Activated CD8-positive, alpha-beta memory T cell treated with anti-CD3 and anti-CD28 coated beads, Interleukin-2, amount 50 U/mL, for 24 hours (primary cell): Measurements from ENCODE around the gene PFKFB2.
A peak's percentile ranks its signal among the peaks of the same experiment; 100 is the strongest.

Experiments used
- DNase-seq: peaks from one replicate; pipeline ENCODE4 v3.0.0-alpha.2; 2020; ENCODE audit errors: extremely low read depth

PFKFB2 gene

DNA sequence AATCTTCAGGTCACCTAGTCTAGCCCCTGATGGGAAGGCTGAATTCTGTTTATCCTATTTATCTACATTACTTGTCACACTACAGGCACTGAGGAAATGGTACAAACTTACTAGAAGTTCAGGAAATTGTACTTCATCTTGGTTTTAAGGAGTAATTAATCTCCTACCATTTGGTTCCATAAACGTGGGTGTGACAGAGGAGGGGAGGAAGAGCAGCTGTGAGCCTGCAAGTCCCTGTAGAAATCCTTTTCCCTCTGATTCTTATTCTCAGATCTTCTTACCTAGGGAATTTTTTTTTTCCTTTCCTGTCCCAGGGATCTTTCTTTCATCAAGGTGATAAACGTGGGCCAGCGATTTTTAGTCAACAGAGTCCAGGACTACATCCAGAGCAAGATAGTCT lies 14.1 kb downstream of the PFKFB2 start:
- DNase-seq: no peak

- no peak for DNase-seq
Observed at GRCh38 chr1:207067665-207068064, 14.6 kb downstream of the PFKFB2 start.

GRCh38 chr1:207069061-207069460 lies 16.0 kb downstream of the PFKFB2 start:
- DNase-seq: no peak

- DNase-seq: no peak
Observed at GRCh38 chr1:207069858-207070506, 16.9 kb downstream of the PFKFB2 start.

GRCh38 chr1:207070811-207071210 lies 17.7 kb downstream of the PFKFB2 start:
- DNase-seq: no peak

DNA sequence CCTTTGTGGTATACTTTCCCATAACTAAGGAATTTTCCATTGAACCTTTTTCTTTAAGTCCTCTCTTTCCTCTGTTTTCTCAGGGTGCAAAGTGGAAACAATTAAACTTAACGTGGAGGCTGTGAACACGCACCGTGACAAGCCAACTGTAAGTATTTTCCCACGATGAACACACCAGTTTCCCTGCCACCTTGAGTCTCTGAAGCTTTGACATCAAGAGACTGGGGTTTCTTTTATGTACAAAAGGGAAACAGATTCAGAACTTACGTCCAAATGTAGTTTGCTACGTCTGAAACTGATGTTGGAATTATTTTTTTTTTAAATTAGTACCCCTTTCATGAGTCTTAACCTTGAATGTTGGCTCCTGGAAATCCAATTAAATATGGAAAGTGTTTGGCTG lies 18.4 kb downstream of the PFKFB2 start:
- no peak for DNase-seq

DNA sequence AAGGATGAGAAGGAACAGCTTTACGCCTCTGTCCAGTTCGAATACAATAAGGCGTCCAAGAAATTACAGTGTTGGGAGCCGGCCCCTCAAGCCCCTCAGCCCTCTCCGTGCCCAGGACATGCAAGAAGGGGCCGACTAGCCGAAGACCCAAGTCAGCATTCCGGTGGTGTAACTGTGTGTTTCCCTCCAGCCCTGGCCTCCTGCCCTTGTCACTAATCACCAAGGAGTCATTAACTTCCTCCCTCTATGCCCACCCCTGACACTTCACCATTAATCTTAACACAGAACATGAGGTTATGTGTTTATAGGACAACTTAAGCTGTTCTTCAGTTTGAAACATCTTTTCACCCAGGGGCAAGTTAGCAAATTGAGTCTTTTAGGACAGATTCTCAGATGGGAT lies 19.2 kb downstream of the PFKFB2 start:
- no peak for DNase-seq

- no peak for DNase-seq
Observed at GRCh38 chr1:207073906-207074820, 21.1 kb downstream of the PFKFB2 start.

DNA sequence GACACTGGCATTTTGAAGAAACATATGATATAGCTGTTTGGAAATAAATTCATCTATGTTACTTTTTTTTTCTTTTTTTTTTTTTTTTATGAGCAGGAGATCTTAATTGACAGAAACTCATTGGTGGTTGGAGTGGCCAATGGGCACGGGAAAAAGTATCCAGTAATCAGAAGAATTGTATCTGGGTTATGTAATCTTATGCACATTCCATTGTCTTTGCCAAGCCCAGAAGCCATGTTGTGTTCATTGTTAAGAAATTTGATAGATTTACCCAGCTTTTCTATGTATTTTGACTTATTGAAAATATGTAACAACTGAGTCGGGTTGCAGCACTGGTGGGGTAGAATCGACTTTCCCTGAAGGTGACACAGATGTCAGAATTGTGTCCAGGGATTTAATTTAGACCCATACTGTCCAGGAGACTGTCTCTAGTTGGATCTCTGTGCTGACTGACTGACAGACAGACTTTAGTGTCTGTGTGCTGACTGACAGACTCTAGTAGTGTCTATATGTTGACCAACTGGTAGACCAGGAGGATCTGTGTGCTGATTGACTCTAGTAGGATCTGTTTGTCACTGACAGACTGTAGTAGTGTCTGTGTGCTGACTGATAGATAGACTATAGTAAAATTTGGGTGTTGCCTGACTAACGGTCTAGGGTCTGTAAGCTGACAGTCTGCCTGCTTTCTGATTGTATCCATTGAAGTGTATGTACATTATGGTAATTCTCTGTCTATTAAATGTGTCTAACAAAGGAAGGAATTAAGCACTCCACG lies 23.3 kb downstream of the PFKFB2 start:
- DNase-seq: no peak

- DNase-seq: no peak
Observed at GRCh38 chr1:207077012-207077411, 23.9 kb downstream of the PFKFB2 start.

DNA sequence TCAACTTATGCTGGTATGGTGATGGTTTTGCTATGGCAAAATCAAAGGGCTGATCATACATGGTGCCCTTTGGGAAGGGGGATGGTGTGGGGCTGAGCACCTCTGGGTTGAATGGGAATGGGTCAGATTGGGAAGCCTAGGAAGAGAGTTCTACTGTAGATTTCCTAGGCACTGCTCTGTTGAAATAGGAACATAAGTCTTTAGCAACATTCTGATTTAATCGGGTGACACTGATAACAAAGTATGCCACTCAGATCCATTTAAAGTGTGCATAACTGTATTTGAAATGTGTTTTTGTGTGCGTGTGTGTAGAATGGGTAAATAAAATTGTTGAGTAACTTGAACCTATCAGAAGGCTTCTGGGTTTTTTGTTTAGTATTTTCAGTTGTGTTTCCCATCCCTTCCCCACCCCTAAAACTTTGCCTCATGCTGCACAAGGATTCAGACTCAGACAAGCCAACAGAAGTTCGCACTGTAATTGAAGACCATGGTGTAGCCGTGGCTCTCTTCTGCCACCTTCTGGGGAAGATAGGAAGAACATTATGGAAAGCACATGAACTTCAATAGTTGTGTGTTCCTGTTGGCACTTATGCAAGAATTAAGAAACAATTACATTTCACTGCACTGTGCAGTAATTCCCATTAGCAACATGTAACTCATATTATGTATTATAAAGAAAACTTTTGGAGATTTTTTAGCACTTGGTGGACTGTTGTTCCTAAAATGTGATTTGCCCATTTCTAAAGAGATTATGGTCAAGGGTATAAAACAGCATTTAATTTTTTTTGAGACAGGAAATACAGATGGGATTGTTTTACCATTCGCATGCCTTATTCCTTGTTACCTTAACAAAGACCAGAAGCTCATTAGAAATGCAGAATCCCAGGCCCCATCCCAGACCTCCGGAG lies 24.6 kb downstream of the PFKFB2 start:
- peak; percentile 26 for DNase-seq

DNA sequence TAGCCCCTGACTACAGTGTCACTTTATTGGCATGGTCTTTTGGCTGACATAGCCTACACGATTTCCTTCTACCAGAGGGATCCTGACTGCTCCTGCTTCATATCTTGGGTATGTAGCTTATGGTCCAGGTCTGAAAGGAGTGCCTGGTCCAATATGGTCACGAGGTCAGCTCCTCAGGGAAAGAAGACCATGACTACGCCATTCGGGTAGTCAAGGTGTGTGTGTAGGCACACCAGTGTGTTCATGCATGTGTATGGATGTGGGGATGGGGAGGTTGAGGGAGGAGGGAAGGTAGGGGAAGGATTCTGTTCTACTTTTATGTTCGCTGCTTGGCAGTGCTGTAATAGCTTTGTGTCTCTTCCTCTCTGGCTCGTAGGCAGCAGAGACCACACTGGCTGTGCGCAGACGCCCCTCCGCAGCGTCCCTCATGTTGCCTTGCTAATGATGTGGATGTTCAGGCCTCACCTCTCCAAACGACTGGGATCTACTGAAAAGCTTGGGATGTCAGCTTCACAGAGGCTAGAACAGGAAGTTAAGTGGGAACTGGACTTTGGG lies 25.6 kb downstream of the PFKFB2 start:
- DNase-seq: no peak

DNA sequence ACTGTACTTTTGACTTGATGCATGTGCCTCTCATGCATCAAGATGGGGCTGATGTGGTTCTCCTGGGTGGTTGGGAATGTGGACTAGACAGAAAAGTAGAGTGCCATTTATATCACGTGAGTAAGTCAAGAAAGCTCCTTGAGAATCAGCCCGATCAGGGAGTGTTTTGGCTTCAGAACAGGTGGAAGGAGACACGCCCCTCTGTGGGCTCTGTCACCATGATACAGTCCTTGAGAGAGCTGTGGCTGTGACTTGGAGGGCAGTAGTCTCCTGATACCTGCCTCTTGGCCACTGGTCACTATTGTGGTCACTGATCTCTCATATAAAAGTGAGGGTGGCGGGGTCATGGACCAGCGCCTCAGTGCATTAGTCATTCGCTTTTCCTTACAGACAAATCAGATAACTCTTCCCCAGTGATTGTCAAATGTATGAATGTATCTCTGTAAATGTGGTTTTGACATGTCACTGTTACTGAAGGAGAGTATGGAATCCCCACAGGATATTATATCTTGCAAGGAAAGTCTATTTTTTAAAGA lies 26.7 kb downstream of the PFKFB2 start:
- DNase-seq: no peak

DNA sequence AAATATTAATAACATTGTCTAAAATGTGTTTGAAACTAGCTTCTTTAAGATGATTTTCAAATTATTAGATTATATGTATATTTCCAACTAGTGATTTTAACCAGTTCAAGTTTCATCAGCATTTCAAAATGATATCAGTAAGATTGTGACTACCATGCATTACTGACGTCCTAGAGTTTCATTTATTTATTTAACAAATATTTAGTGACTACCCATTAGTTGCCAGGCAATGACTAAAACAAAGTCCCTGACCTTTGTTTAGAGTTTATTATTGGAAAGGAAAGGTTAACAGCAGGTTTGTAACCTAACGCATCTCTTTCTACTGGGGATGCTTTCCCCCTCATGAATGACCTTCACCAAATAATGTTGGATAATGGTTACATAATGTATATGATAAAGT lies 28.0 kb downstream of the PFKFB2 start:
- no peak for DNase-seq

- no peak for DNase-seq
Observed at GRCh38 chr1:207081806-207082205, 28.7 kb downstream of the PFKFB2 start.

- no peak for DNase-seq
Observed at GRCh38 chr1:207084232-207084631, 31.2 kb downstream of the PFKFB2 start.

DNA sequence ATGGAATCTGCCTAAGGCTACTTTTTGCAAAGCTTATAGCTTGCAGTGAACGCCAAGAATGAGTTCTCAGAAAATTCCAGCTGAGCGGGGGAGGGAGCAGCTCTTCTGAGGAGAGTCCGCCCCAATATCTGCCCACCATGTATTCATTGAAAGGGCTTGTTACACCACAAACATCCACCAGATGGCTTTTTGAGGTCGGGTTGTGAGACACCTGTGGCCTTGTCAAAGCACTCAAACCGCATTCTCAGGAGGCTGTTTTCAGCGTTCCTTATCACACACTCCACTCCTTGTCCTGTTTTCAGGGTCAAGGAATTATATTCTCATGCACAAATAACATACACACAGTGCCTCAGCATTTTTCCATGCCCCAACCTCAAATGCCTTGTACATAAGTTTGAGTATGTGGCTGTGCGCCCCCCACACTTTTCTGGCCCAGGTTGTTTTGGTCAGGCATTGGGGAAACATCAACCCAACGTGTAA lies 31.7 kb downstream of the PFKFB2 start:
- DNase-seq: no peak

DNA sequence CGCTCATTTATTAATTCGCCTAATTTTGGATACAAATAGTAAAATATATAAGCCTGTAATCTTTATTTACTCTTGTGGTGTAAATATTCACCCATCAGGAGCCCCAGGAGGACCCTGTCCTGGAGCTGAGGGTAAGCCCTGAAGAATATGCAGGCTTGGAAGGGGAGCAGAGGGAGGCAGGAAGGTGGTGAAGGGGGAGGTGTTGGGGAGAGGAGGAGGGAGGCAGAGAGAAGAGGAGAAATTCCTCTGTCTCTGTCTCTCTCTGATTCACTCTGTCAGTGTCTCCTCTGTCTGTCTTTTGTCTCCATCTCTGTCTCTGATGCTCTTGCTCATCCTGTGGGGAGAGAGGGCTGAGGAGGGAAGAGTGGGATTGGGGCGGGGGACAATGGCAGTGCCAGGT lies 32.8 kb downstream of the PFKFB2 start:
- no peak for DNase-seq

DNA sequence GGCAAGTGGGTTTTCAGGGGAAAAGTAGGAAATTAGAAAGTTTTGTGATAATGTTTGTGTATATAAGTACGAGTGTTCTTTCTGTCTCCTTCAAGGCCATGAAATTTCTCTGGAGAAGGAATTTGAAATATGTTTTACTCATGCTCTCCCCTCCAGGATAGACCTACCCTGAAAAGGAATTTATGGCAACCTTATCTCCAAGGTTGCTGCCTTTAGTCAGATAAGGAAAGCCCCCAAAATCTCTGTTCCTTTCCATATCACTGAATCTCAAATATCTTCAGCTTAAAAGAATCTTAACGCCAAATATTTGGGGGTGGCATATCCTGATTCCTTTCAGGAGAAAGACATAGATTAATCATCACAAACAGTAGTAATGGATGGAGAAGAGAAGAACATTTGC lies 35.1 kb downstream of the PFKFB2 start:
- no peak for DNase-seq

GRCh38 chr1:207088701-207089626 lies 35.9 kb downstream of the PFKFB2 start, which contains the start of gene C4BPB:
Gene C4BPB, plus strand, starts transcription at chr1:207088860. Its CDS starts 672 bp downstream, at chr1:207089532.
- no peak for DNase-seq
